Activated CD4-positive, alpha-beta T cell treated with anti-CD3 and anti-CD28 coated beads, Interleukin-2, amount 50 U/mL, for 48 hours (primary cell): ENCODE measurements around the gene EDIL3.

Source experiments
- DNase-seq, 2 experiments: peaks; one replicate each; pipeline ENCODE4 v3.0.0-alpha.2; 2020

EDIL3 gene

DNA sequence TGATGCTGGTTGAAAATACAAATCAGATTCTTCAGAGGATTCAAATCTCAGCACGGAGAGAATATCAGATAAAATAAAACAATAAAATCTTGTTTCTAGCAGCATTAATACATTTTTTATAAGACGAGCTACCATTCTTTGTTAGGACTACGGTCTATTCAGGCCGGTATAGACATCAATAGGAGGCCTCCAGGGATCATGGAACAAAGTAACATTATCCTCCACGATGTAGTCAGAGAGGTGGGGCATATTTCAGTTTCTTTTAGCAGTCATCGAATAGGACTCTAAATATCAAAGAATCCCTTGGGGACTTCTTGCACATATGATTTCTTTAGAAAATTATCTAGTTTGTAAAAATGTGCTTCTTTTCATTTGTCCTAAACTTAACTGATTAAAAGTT lies 438.2 kb downstream of the EDIL3 start:
- no peak for DNase-seq

DNA sequence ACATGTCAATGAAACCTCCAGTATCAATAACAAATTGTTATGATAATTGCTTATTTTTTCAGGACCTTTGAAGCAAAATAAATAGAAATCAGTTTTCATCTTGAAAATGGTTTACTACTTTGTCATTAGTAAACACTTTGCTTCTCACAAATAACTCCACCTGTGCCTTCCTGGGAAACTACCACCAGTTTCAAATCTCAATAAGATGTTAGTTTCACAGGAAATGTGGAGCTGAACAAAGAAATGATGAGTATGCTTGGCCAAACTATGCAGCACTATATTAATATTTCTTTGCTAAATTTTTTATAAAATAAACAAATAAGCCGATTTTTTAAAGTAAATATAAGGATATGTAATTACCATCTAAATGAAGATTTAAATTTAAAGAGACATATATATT lies 442.5 kb downstream of the EDIL3 start:
- DNase-seq, result no peak

DNA sequence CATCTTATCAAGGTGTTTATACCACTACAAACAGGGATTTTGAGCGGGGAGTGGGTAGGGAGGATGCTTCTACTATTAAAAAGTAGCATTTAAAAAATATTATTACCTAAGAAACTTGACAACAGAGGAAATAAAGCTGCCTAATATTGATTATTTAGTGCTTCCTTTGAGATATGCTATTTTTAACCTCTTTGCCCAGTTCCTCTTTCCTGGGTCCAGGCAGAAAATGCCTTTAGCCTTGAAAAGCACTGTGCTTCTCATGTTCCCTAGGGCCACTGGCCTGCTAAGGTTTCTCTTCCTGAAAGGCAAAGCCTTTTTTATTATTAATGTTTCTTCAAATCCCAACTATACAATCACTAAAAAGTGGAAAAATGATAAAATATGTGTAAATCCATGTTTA lies 446.8 kb downstream of the EDIL3 start:
- DNase-seq, result no peak

DNA sequence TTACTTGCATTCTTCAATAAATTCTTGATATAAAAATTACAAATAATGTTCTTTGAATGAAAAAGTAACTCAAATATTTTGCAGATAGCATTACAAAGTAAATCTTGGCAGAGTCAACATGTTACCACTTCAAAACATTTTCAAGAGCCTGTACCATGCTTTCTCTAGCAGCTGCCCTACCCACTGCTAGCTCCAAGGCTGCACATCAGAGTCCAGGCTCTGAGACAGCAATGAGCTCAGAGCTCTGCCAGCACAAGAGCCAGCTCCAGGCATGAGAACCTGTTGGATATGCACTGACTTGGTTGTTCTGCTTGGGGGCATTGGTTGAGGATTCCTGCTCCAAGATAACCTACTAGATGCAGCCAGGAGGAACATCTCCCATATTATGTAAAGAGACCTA lies 452.7 kb downstream of the EDIL3 start:
- DNase-seq, result no peak

DNA sequence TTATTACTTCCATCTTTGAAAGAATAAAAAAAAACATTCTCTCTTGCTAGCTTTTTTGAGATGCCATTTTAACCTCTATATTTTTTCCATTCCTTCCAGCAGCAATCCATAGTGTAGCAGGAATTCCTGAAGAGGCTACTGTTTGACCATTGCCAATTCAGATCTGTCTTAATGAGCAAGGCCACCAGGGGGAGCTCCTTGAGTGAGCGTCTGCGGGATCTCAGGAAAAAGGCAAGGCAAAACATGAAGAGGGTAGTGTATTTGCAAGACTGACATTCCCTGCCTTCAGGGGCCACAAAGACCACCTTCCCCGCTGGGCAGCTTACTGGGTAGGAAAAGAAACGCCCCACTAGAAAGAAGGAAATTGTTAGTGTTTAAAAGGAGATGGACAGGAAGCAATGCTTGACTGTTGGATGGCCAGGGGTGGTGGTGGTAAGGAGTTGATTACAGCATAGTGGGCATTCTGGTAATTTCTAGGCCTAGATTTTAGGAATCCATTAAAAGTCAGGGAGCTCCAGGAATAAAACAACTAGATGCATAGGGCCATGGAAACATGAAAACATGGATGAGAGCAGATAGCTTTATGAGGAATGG lies 457.4 kb downstream of the EDIL3 start:
- peak; percentile 45 to 56 for DNase-seq

DNA sequence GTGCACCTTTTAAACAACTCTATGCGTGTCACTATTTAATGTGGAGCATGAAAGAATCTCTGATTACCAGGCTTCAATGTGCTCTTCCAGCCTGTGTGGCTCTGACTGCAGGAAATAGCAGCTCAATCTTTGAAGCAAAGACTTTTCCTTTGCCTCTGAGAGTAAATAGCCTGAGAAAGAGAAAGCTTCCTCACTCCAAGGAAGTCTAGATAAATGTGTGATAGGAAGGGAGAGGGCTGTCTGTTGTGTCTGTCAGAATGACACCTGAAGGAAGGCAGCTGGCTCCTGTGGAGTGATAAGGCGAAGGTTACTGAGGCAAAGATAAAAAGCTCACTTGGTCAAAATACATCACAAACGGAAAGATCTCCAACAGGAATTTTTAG lies 458.7 kb downstream of the EDIL3 start:
- DNase-seq, result no peak

DNA sequence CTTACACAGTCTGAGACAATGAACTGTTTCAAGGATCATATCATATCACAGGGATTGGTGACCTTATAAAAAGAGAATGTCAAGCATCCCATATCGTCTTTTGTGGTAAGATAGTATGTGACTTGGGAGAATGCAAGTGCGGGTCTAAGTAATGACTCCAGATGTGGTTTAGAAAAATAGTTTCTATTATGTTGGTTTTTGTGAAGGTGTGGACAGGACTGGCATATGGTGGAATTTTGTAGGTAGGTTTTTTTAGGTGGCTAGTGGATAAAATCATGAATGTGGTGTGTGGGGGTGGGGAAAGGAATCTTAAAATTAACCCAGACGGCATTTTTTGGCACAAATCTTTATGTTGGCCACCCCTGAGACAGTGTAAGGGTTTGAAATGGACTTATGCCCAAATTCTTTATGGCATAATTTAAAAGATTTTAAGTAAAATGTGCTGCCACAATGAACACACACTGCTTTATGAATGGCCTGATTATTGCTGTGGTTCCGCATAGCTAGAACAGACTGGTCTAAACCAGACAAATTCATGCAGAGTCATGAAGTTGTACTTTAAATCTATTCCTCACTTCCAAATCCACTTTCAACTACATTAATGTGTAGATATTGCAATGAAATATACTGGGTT lies 459.2 kb downstream of the EDIL3 start:
- no peak for DNase-seq

DNA sequence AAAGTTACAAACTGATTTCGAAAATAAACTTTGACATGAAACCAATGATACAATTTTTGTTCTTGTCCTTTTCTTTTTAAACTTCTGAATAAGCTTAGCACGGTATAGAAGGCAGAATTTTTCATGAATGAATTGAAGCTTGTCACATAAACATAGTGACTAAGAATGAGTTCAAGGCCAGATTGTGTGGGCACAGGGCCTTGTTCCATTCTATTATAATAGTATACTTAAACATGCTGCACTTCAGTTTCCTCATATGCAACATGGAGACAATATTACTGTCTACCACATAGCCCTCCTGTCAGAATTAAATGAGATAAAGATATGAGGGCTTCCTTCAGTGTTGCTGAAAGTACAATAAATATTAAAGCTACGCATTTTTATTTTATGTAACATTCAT lies 459.8 kb downstream of the EDIL3 start:
- no peak for DNase-seq

DNA sequence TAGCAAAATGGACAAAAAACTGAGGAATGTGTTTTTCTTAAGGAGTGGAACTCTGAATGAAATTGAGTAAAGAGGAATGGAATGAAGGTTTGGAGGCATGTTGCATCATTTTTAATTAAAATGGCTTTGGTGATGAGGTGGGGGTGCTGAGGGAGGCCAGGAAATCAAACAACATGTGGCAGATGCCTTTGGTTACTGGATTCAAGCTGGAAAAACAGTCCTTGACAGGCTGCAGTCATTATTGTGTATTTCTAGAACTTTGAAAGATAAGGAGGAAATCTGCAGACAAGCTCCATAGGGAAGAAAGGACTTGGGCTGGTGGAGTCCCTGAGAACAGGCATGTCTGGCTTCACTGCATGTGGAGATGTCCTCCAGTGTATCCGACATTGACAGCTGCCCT lies 460.5 kb downstream of the EDIL3 start:
- DNase-seq, result no peak

DNA sequence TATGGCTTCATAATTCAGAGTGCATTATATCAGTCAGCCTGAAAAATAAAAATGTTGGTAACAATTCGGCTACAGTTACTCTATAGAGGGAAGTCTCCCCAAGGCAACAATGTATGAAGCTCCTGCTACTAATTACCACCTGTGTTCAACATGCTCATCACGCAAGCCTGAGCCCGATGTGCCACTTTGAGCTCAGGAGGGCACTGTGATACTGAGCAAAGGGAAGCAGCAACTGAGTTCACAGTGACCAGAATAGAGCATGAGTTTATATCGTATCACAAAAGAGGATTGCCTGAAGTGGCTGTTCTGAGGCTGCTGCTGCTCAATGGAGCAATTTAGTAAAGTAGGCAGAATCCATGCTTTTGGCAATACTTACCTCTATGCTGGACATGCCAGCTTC lies 462.0 kb downstream of the EDIL3 start:
- no peak for DNase-seq

DNA sequence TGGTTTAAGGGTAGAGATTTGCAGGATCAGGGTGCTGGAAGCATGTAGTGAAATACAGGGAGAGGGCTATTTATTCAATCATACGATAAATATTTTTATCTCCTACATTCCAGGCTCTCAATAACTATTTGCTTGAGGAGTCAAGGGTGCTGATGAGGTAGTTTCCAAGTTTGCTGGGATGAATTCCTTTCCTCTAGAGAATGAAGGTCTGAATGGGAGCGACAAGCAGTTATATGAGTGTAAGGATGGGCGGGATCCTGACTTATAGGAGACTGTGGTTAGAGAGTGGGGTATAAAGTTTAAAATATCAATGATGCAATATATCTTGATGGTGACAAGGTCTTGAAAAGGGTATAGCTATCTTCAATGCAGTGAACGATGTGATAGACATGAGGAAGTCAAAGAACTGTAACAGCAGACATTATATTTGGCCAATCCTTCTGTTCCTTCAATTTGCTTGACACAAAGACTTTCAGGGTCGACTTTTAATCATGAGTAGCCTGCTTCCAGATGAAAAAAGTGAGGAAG lies 462.9 kb downstream of the EDIL3 start:
- no peak for DNase-seq

DNA sequence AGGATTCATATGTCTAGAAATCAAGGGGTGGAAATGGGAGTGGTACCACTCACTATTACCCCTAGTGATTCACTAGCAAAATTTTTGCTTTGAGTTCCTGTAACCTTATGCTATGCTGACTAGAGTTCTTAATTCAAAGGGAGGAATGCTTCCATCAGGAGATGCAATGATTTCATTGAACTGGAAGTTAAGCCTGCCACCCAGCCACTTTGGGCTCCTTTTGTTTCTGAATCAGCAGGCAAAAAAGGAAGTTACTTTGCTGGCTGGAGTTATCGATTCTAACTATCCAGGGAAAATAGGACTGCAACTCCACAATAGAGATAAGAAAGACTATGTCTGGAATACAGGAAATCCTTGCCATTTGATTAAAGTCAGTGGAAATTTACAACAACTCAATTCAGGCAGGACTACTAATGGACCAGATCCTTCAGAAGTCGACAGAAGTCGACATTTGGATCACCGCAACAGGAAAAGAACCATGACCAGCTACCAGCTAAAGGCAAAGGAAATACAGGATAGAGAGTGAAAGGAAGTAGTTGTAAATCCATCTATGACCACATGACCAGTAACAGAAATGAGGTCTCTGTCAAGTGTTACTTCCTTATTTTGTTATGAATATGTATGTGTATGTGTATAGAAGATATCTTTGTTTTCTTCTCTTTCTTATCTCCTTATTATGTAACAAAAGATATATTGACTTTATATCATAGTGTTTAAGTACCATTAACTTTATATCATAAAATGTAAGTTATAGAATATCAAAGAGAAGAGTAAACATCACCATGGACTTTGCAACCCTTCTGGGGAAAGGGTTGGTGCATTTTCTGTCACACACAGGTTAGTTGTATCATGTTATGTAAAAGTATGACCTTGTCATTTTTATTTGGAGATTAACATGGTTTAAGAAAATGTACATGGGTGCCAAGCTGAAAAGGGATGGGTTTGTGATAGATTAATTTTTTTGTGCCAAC lies 465.3 kb downstream of the EDIL3 start:
- no peak for DNase-seq

DNA sequence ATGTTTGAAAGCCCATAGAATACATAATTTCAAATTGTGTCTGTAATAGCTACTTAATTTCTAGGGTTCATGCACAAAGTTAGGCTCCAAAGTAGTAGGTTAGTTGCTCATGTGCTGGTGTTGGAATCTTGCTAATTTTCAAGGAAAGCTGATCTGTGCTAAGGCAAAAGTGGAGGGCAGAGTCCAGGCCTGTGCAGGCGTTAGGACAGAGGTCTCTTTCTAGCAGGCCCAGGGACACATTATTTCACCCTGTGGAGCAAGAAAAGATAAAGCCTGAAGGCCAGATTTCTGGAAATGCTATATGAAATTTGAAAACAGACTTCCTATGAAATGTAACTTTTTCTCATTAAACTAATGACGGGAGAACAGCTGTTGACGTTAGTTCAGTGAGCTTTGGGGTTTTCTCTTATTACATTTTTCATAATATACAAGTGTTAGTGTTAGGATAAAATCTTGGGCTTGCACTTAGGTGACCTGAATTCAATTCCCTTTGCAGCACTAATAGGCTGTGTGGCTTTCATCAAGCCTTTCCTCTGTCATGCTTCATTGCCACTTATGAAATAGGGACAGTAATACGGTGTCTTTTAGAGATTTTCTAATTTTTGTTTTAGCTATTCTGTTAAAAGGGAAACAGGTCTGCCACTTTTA lies 467.3 kb downstream of the EDIL3 start:
- DNase-seq, result no peak

DNA sequence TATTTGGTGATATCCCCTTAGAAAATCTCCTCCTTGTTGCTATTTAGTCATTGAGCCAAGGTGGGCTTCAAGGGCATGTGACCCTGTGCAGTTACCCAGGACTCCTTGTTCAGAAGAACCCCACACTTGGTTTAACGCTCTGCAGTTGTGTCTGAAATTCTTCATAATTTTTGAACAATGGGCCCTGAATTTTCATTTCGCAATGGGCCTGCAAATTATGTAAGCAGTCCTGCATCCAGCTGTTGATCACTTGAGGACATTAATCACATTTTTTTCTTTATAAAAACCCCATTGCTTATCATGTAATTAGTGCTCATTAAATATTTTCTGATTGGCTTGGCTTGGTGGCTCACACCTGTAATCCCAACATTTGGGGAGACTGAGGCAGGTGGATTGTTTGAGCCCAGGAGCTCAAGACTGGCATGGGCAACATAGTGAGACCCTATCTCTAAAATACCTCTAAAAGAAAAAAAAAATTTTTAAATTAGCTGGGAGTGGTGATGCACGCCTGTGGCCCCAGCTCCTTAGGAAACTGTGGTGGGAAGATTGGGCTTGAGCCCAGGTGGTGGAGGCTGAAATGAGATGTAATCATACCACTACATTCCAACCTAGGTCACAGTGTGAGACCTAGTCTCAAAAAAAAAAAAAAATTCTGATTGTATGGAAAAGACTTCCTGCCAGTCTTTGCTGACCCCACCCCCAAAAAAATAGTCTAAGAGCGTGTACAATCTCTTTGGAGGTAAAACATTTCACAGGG lies 469.8 kb downstream of the EDIL3 start:
- DNase-seq, result no peak

DNA sequence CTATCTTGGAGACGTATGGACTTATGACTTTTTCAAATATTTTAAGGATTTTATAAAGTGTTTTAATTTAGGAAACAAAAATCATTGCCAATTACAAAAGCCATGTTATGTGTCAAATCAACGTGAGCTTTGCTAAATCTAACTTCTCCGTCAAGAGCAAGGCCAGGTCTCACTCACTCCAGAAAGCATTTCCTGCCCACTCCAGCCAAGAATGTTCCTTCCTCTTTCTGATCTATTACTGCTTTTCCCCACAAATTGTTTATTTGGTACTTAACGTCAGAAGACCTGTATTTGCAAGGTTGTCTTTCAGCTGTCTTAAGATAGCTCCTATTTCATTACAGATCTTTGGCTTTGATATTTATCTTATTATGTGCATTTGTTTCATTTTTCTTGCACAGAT lies 470.5 kb downstream of the EDIL3 start:
- no peak for DNase-seq

DNA sequence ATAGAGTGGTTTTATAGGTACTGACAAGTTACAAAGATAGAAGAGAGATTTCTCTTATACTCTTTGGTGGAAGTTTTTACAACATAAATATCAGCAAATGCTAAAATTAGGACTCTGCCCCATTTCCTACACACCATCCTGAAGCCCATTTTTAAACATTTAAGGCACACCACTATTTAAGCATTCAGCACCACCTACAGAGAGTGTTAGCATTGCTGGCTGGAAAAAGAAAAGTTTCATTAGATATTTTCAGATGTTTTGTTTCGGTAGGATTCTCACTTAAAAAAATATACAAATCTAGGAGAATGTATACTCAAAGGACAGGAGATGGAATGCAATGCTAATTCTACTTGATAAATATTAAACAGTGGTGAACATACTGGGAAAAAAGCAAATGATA lies 471.1 kb downstream of the EDIL3 start:
- DNase-seq, result no peak

DNA sequence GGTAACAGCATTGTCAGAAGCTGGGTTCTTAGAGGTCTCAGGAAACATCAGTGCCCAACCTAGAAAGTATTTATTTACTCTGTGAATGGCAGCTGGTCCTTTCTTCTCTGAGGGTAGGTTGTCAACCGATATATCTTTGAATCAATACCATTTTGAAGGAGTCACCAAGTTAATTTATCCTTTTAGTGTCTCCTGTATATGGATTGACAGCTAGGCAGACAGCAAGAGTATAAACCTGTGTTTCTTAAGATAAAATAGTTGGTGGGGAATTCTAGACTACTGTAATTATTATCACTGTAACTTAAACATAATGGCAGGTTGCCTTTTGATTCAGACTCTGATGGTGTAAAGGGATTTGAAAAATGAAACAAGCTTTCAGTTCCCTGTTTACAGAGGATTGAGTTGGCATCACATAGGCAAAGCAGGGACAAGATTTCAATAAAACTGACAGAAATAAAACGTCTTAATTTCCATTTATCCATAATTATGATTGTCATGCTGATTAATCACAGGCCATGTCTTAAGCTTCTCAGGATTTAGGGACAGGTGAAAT lies 473.2 kb downstream of the EDIL3 start:
- DNase-seq, result no peak

DNA sequence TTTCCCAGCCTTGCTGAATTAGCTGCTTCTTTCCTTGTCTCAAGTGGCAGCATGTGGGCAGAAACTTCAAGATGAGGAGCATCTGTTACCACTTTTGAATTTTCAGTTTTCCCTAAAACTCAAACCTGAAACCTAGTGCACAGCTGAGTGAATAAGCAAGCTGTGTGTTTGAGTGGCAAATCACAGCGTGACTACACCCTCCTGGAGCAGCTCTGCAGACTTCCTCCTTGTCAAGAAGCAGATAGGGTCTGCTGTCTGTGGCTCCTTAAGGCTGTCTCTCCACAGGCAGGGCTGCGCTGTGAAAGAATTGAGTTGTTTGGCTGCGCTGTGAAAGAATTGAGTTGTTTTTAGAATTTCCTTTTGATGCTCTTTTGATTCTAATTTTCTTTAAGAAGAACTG lies 484.4 kb downstream of the EDIL3 start:
- DNase-seq, result no peak

DNA sequence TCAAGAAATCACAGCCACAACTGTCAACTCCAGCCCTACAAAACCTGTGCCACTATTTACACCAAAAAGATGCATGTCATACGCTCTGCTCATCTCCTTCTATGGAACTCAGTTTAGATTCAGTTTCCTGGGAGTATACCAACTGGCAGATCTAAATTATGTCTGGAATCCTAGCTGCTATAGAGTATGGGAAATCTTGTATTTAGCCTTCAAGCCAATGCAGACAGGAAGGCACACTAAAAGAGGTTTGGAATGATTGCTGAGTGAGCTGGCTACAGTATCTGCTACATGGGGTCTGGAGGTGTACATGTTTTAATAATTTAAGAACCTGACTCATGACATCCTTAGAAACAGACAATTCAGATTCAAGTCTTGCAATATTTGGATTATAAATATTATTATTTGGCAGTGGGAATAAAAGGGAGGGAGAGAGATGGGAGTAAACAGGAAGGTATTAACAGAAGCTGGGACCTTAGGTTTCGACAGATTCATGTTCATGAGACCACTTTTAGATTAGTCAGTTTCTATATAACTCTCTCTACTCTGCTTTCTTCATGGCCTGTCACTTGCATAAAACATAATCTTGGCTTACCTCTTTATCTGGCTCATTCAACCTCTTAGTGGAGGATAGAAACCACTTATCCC lies 485.2 kb downstream of the EDIL3 start:
- DNase-seq, result no peak

DNA sequence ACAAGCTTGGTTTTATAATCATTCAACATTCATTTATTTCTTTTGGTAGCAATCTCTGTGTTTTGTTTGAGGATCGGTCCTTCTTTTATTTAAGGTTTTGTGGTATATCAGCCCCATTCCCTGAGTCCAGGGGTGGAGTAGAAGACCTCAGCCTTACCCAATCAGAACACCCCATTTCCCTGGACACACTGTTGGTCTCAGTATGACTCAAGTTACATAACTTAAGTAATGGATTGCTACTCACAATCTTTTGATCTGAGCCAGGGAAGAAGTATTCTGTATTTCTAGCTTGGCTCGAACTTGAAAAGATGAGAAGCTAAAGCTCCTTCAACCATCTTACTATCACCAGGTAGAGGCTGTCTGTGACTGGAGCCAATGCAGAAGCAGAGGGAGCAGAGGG lies 488.8 kb downstream of the EDIL3 start:
- no peak for DNase-seq

DNA sequence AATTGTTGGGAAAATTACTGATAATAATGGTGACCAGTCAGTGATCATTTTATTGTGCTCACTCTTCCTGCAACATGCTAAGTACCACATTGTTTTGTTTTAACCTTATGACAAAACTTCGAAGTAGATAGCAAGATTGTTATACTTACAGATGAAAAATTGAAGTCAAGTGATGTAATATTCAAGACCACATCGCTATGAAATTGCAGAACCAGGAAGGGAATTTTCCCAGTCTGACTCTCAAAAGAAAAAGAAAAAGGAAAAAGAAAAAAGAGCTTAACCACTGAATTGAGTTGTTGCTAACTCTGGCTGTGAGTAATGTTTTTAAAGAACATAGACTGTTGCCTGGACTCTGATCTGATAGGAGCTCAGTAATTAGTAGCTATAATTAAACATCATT lies 493.4 kb downstream of the EDIL3 start:
- no peak for DNase-seq
